ENCODE results near the gene UBE3D. TPM values are rescaled to one million over a fixed set of nuclear protein-coding genes. Genes with fewer than 3 reads are reported as not detected.
A peak's percentile ranks its signal among the peaks of the same experiment; 100 is the strongest.

UBE3D gene
- polyA plus RNA-seq, 2 of the 4 experiments (the other 2 are of a cell fraction) = 4.4 to 6.2 TPM

GRCh38 chr6:82906489-82906888, 159.2 kb downstream of the UBE3D start (continued):
- TF ChIP-seq RNF2 (IDR thresholded peaks at IDR 0.05; ENCODE audit: borderline replicate concordance, low read depth) (no peak), KDM5A (IDR thresholded peaks at IDR 0.05) (no peak), BHLHE40 (IDR thresholded peaks at IDR 0.05; ENCODE audit: low read depth, low read length) (no peak)

- DNase-seq (ENCODE audit: low read depth in 1 of 2, low spot score in 1 of 2) (no peak), FAIRE-seq (no peak), ATAC-seq (no peak)
- Histone ChIP-seq H3K4me3 (no peak overlapping the region), H3K4me2 (0 out of 3 replicates have a peak overlapping the region, but pooled peaks have one; percentile 31), H3K27ac (no peak overlapping the region), H3K9me3 (no peaks in the 10 kb centered on the region), H3K4me1 (peaks cover 6% of the 10 kb centered on the region; the same call in 1 of the 3 replicates)
- CTCF ChIA-PET = no interaction called here
- 71% methylated on average over 1 of the region's 1 CpG for WGBS (ENCODE audit: missing lambda C conversion rate)
- TF ChIP-seq JUNB (IDR thresholded peaks at IDR 0.05) = no peak
- TF ChIP-seq CHD2 (IDR thresholded peaks at IDR 0.05; ENCODE audit: low read length, partially characterized antibody) = no peak
- no peak for TF ChIP-seq HOXB13 (CRISPR knock-in tag; IDR thresholded peaks at IDR 0.05; ENCODE audit: low read depth)
- no peak for TF ChIP-seq FOXS1 (CRISPR knock-in tag; IDR thresholded peaks at IDR 0.05)
- TF ChIP-seq REST (IDR thresholded peaks at IDR 0.05) = no peak
- TF ChIP-seq NFE2L2 (conservative IDR thresholded peaks at IDR 0.05; ENCODE audit: low read length) = no peak
- TF ChIP-seq SREBF2 (IDR thresholded peaks at IDR 0.05) = no peak
- TF ChIP-seq HOXB5 (CRISPR knock-in tag; IDR thresholded peaks at IDR 0.05) = no peak
- TF ChIP-seq POLR2AphosphoS2 (conservative IDR thresholded peaks at IDR 0.05; ENCODE audit: low read length) = no peak
- TF ChIP-seq ZFP36 (IDR thresholded peaks at IDR 0.05; ENCODE audit: borderline replicate concordance, partially characterized antibody) = no peak
- TF ChIP-seq RFX5 (IDR thresholded peaks at IDR 0.05) = no peak
- TF ChIP-seq MAFK (IDR thresholded peaks at IDR 0.05; ENCODE audit: partially characterized antibody) = no peak
- no peak for TF ChIP-seq NPAS2 (CRISPR knock-in tag; IDR thresholded peaks at IDR 0.05; ENCODE audit: borderline replicate concordance)
- no peak for TF ChIP-seq EHF (CRISPR knock-in tag; IDR thresholded peaks at IDR 0.05)
- no peak for TF ChIP-seq KDM1A (IDR thresholded peaks at IDR 0.05; ENCODE audit: low read depth)
- TF ChIP-seq ELK1 (IDR thresholded peaks at IDR 0.05; ENCODE audit: low read depth, low read length) = no peak
- POLR2A ChIA-PET = no interaction called here
Measured at GRCh38 chr6:82904860-82905259, 160.8 kb downstream of the UBE3D start.

GRCh38 chr6:82904257-82904656, 161.4 kb downstream of the UBE3D start:
- TF ChIP-seq POLR2AphosphoS2 (conservative IDR thresholded peaks at IDR 0.05; ENCODE audit: low read length) = no peak
- no peak for TF ChIP-seq HOXB13 (CRISPR knock-in tag; IDR thresholded peaks at IDR 0.05; ENCODE audit: low read depth)
- CTCF ChIA-PET = no interaction called here
- Histone ChIP-seq H3K4me2 (no peak overlapping the region), H3K4me1 (peaks cover 6% of the 10 kb centered on the region; the same call in 1 of the 3 replicates), H3K27ac (no peak overlapping the region), H3K9me3 (no peaks in the 10 kb centered on the region), H3K4me3 (no peak overlapping the region)
- WGBS (ENCODE audit: missing lambda C conversion rate) = 89% methylated on average over 4 of the region's 4 CpGs
- POLR2A ChIA-PET = no interaction called here
- DNase-seq (ENCODE audit: low read depth in 1 of 2, low spot score in 1 of 2) (no peak), ATAC-seq (no peak), FAIRE-seq (no peak)

Data from A549 (cell line).